Subcutaneous adipose tissue (tissue), 4 donors: ENCODE results near the gene LTBP3. TPM values are rescaled to one million over a fixed set of nuclear protein-coding genes. Genes with fewer than 3 reads are reported as not detected.

Experiments
- total RNA-seq, 4 donors: library from RNA; depleted of rRNA; stranded (reverse); fragments of >200 nt; gene quantifications; one replicate each; pipeline ENCODE4 v1.1.0, GENCODE V29; 2016
- TF ChIP-seq, protein P1 (sequence below): fragments of 450-650 bp; IDR thresholded peaks from one replicate; pipeline ENCODE4 v1.5.1; 2016; ENCODE audit warnings: low read depth, mild to moderate bottlenecking, control low read depth, antibody characterized with exemption, moderate library complexity

LTBP3 gene
- total RNA-seq, 4 donors from 2014 or later = 24.8 to 81.3 (median 77.3) TPM

DNA sequence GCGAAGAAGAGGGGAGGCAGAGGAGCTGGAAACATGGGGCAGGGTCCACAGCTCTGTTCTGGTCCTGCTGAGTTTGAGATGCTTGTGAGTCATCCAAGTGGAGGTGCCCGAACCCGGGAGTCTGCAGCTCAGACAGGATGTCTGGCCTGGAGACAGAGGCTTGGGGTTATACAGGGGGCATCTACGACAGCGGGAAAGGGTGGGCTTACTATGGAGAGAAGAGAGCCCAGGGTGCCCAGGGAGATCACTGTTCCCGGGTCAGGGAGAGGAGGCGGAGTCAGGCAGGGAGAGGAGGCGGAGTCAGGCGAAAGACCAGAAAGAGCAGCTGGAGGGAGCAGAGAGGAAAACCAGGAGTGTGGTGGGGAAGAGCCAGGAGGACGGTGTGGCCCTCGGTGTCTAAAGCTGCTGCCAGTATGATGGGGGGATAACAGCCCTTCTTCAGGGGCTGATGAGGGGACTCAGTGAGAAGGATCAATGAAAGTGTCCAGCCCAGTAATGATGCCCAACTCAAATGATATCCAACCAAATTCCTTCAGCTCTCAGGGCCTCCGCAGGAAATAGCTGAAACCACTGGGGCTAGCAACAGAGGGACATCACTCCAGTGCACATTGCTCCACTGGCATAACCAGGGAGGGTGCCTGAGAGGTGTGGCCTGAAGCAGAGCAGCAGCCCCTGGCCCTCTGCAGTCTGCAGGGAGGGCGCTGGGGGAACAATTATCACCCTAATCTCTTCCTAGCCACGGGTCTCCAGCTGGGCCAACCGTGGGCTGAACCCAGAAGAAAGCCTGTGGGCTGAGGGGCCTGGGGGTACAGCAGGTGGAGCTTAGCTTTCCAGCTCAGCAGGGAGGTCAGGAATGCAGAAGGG, 2.6 kb upstream of the LTBP3 start:
- TF ChIP-seq, protein P1, sequence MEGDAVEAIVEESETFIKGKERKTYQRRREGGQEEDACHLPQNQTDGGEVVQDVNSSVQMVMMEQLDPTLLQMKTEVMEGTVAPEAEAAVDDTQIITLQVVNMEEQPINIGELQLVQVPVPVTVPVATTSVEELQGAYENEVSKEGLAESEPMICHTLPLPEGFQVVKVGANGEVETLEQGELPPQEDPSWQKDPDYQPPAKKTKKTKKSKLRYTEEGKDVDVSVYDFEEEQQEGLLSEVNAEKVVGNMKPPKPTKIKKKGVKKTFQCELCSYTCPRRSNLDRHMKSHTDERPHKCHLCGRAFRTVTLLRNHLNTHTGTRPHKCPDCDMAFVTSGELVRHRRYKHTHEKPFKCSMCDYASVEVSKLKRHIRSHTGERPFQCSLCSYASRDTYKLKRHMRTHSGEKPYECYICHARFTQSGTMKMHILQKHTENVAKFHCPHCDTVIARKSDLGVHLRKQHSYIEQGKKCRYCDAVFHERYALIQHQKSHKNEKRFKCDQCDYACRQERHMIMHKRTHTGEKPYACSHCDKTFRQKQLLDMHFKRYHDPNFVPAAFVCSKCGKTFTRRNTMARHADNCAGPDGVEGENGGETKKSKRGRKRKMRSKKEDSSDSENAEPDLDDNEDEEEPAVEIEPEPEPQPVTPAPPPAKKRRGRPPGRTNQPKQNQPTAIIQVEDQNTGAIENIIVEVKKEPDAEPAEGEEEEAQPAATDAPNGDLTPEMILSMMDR = no peak

DNA sequence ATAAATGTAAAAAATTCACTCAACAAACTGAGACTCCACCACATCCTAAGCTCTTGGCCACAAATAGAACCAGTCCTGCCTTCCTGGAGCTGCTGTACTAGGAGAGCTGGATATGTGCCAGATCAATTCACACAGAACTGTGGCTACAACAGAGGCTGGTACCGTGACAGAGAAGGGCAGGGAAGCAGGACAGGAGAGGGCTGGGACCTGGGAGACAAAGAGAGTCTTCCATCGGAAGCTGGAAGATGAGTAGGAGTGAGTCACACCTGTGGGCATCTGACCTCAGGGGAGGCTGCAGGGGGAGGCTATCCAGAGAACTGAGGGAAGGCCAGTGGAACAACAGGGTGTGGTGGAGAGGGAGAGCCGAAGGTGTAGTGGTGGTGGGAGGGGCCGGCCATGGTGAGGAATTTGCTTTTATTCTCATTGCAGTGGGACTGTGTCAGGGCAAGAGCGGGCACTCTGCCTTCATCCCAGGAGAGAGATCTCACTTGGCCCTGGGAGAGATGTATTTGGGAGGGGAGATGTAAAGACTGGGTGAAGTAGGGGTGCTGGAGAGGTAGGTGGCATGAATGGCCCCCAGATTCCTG, 1.9 kb upstream of the LTBP3 start:
- TF ChIP-seq, protein P1 = no peak

DNA sequence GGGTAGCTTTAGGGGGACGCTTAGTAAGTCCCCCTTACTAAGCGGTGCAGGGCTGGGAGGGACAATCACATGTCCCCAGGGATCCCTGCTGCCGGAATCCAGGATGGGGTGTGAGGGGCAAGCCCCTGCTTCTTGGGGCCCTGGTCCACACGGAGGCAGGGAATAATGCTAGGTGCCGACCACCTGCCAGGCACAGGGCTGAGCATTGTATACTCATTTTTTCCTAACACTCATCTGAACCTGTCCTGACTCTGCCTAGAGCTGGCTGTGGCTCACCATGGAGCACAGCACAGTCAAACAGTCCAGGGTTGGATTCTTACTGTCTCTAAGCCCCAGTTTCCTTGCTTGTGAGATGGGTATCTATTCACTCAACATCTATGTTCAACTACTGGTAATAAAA, 1.4 kb upstream of the LTBP3 start:
- TF ChIP-seq, protein P1 = no peak

DNA sequence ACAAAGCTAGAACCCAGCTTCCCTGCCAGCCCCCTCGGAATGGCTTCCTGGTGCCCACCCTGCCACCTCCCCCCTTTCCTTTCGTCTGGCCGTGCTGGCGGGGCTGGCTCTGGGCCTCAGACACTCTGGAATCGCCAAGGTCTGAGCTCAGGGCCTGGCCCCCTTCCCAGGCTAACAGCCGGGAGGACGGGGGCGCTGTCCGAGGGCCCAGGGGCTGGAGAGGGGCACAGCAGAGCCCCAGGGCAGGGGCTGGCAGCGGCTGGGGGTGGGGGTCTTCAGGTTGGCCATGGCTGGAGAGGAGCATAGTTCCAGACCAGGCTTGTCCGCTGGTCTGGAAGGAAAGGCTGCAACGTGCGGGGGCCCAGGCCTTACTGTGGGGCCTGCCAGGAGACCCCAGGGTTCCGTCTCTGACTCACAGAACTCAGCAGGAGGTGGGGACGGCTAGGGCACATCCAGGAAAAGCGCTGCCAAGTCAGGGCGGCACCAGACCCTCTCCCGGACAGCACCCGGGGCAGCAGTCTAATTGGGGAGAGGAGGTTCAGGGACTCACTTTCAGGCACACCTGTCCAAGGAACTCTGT, 861 bp upstream of the LTBP3 start:
- TF ChIP-seq, protein P1 = no peak

DNA sequence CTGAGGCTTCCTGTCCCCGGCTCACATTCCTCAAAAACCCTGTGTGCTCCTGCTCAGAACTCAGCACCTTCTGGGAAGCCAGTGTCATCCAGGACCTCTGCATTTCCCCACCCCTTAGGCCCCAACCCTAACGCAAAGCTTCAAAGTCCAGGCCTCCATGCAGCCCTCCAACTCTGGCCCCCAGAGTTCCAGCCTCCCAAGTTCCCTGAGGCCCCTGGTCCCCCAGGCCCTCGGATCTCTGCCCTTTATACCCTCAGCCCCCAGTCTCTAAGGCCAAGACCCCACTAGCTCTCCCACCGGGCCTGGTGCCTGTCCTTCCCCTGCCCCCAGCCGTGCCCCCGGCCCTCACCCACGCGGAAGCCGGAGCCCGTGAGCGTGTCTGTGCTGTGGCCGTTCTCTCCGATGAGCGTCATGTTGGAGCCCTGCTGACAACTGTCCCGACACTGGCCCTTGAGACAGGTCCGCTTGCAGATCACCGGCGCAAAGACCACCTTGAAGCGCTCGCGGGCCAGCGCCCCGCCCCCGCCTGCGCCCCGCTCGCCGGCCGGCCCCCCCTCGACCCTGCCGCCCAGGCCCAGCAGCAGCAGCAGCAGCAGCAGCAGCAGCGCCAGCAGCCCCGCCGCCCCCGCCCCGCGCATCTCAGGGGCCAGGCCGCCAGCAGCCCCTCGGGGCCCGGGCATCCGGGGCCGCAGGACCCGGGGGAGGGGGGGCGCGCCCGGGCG, 718 bp downstream of the LTBP3 start:
- TF ChIP-seq, protein P1 = no peak

DNA sequence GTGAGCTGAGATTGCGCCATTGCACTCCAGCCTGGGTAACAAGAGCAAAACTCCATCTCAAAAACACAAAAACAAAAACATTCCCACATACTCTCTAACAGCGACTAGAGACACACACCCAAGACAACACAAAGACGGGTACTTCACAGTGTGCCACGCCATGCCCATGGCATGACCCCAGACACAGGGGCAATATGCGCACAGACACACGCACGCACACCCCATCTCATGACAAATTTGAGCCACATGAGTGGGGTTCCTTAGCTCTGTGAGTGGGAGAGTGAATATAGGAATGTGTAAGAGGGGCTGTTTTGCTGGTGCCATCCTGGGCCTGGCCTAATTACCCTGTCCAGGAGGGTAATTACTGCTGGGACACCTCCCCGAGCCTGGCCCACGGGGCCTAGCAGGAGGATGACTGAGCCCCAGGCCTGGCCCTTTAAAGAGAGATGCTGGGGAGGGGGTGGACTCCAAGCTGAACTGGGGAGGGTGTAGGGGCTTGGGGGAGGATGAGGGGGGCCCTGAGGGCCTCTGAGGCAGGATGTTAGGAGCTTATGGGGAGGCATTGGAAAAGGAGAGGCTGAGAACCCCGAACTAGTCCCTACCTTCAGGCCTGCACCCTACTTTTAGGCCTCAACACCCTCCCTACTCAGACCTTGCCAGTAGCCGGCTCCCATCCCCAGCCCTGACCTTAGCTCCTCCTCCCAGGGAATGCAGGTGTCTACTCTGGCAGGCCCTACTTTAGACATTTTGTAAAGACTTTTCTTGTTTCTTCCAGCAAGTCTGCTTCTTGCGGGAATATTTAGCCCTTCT, 1.5 kb downstream of the LTBP3 start:
- TF ChIP-seq, protein P1 = no peak
